ENCODE data around the gene KAZALD1. TPM values are rescaled to one million over a fixed set of nuclear protein-coding genes. Genes with fewer than 3 reads are reported as not detected.

KAZALD1 gene
- total and polyA plus RNA-seq, 7 donors = 0.49 to 40.2 (median 3.9) TPM

GRCh38 chr10:101072923-101073322 lies 11.1 kb downstream of the KAZALD1 start:
- H3K27ac ChIP-seq = no peak overlapping the region
- H3K36me3 ChIP-seq = no peaks in the 10 kb centered on the region
- H3K27me3 ChIP-seq = peaks cover 7 to 56% (median 41%) of the 10 kb centered on the region in 3 donors
- no peak overlapping the region for H3K4me3 ChIP-seq
- no peaks in the 10 kb centered on the region for H3K9me3 ChIP-seq
- H3K4me1 ChIP-seq = no peaks in the 10 kb centered on the region
- TF ChIP-seq, protein P1, sequence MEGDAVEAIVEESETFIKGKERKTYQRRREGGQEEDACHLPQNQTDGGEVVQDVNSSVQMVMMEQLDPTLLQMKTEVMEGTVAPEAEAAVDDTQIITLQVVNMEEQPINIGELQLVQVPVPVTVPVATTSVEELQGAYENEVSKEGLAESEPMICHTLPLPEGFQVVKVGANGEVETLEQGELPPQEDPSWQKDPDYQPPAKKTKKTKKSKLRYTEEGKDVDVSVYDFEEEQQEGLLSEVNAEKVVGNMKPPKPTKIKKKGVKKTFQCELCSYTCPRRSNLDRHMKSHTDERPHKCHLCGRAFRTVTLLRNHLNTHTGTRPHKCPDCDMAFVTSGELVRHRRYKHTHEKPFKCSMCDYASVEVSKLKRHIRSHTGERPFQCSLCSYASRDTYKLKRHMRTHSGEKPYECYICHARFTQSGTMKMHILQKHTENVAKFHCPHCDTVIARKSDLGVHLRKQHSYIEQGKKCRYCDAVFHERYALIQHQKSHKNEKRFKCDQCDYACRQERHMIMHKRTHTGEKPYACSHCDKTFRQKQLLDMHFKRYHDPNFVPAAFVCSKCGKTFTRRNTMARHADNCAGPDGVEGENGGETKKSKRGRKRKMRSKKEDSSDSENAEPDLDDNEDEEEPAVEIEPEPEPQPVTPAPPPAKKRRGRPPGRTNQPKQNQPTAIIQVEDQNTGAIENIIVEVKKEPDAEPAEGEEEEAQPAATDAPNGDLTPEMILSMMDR (IDR thresholded peaks at IDR 0.05) = no peak
- TF ChIP-seq POLR2A (IDR thresholded peaks at IDR 0.05) (no peak), POLR2AphosphoS5 (IDR thresholded peaks at IDR 0.05) (no peak), EP300 (IDR thresholded peaks at IDR 0.05) (no peak)
- intact Hi-C loops (cut with DNase I) = no loop called here
- no peak for DNase-seq
- WGBS, 2 donors = 29 to 56% methylated on average over 9 of the region's 9 CpGs

- Histone ChIP-seq H3K4me3 (no peak overlapping the region), H3K27ac (no peak overlapping the region), H3K27me3 (peaks cover 7 to 56% (median 41%) of the 10 kb centered on the region in 3 donors), H3K4me1 (no peaks in the 10 kb centered on the region), H3K9me3 (no peaks in the 10 kb centered on the region), H3K36me3 (no peaks in the 10 kb centered on the region)
- no peak for DNase-seq
- 9 to 15% methylated on average over 13 of the region's 13 CpGs for WGBS, 2 donors
- intact Hi-C loops (cut with DNase I) = no loop called here
- TF ChIP-seq POLR2AphosphoS5 (IDR thresholded peaks at IDR 0.05) = no peak
- TF ChIP-seq, protein P1 (IDR thresholded peaks at IDR 0.05) = no peak
- no peak for TF ChIP-seq POLR2A (IDR thresholded peaks at IDR 0.05)
- no peak for TF ChIP-seq EP300 (IDR thresholded peaks at IDR 0.05)
These were observed 11.8 kb downstream of the KAZALD1 start for GRCh38 chr10:101073631-101074030.

GRCh38 chr10:101075775-101076174 lies 14.0 kb downstream of the KAZALD1 start:
- DNase-seq = no peak
- 12 to 13% methylated on average over 4 of the region's 4 CpGs for whole genome bisulfite sequencing, 2 donors
- no peak for TF ChIP-seq POLR2A (IDR thresholded peaks at IDR 0.05)
- TF ChIP-seq POLR2AphosphoS5 (IDR thresholded peaks at IDR 0.05) = no peak
- no peak for TF ChIP-seq EP300 (IDR thresholded peaks at IDR 0.05)
- TF ChIP-seq, protein P1 (IDR thresholded peaks at IDR 0.05) = no peak
- Histone ChIP-seq H3K27me3 (peaks cover 7 to 62% (median 41%) of the 10 kb centered on the region in 3 donors), H3K36me3 (no peaks in the 10 kb centered on the region), H3K4me1 (no peaks in the 10 kb centered on the region), H3K27ac (no peak overlapping the region), H3K4me3 (no peak overlapping the region), H3K9me3 (no peaks in the 10 kb centered on the region)
- intact Hi-C loops (cut with DNase I) = no loop called here

- WGBS, 2 donors = 70 to 77% methylated on average over 5 of the region's 5 CpGs
- H3K9me3 ChIP-seq = no peaks in the 10 kb centered on the region
- H3K36me3 ChIP-seq = no peaks in the 10 kb centered on the region
- no peak overlapping the region for H3K27ac ChIP-seq
- no peak for TF ChIP-seq POLR2AphosphoS5 (IDR thresholded peaks at IDR 0.05)
- TF ChIP-seq EP300 (IDR thresholded peaks at IDR 0.05) = no peak
- TF ChIP-seq POLR2A (IDR thresholded peaks at IDR 0.05) = no peak
- TF ChIP-seq, protein P1 (IDR thresholded peaks at IDR 0.05) = no peak
- H3K4me1 ChIP-seq = no peaks in the 10 kb centered on the region
- intact Hi-C loops (cut with DNase I) = no loop called here
- no peak overlapping the region for H3K4me3 ChIP-seq
- DNase-seq = no peak
- peaks cover 7 to 65% (median 38%) of the 10 kb centered on the region in 3 donors for H3K27me3 ChIP-seq
These were observed 14.8 kb downstream of the KAZALD1 start for GRCh38 chr10:101076630-101077029.

DNA sequence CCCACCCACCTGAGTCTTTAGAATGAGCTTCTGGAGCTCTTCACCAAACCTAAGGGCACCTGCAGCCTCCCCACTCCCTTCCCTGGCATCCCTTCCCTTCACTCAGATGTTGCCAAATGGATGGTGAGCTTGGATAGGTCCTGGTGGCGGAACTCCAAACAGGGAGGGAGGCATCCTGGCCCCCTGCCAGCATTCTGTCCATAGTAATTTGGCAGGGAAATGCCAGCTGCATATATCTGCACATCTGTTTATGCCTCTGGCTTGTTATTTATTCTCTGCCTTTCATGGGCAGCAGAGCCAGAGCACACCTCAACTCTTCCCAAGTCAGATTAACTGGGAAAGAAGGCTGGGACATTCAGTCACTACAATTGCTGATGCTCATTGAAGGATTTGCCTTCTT lies 18.1 kb downstream of the KAZALD1 start:
- no peaks in the 10 kb centered on the region for H3K9me3 ChIP-seq
- H3K27me3 ChIP-seq = peaks cover 4 to 61% (median 19%) of the 10 kb centered on the region in 3 donors
- WGBS, 2 donors = 76 to 82% methylated on average over 1 of the region's 1 CpG
- intact Hi-C loops (cut with DNase I) = no loop called here
- no peak overlapping the region for H3K4me3 ChIP-seq
- no peak for DNase-seq
- H3K27ac ChIP-seq = no peak overlapping the region
- TF ChIP-seq, protein P1 (IDR thresholded peaks at IDR 0.05) = no peak
- no peak for TF ChIP-seq POLR2A (IDR thresholded peaks at IDR 0.05)
- no peak for TF ChIP-seq EP300 (IDR thresholded peaks at IDR 0.05)
- TF ChIP-seq POLR2AphosphoS5 (IDR thresholded peaks at IDR 0.05) = no peak
- no peaks in the 10 kb centered on the region for H3K4me1 ChIP-seq
- no peaks in the 10 kb centered on the region for H3K36me3 ChIP-seq

Measured in sigmoid colon (tissue), 7 donors.